ENCODE data around the gene TXNL1.

Gene TXNL1

DNA sequence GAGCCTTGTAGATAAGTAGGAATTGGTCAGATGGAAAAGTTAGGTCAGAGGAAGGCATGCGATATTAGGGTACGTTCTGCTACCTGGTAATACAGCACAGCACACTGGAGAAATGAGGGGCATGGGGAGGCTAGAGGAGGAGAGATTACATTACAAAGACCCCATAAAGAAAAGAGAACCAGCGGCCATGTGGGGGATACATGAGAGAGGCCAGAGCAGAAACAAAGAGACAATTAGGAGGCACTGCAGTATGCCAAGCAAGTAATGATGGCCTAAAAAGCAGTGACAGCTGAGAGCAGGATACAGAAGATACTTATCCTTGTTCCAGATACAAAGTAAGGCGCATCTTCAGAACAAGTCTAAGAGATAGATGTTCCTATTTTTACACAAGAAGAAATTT is 40.0 kb downstream of the TXNL1 start:
- no peak overlapping the region for H3K27ac ChIP-seq (ENCODE audit: low read length, poor library complexity, severe bottlenecking)
- 88% methylated on average over 4 of the region's 4 CpGs for WGBS
- no peak overlapping the region for H3K9ac ChIP-seq (ENCODE audit: low read length)

DNA sequence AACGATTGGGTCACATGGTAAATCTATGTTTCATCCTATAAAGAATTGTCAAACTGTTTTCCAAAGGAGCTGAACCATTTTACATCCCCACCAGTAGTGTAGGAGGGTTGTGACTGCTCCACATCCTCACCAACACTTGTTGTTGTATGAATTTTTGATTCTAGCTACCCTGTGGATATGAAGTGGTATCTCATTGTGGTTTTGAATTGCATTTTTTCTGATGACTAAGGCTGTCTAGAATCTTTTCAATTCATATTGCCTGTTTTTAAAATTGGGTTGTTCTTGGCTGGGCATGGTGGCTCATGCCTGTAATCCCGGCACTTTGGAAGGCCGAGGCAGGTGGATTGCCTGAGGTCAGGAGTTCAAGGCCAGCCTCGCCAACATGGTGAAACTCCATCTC is 44.5 kb downstream of the TXNL1 start:
- H3K4ac ChIP-seq (ENCODE audit: low read depth in 1 of 2, low read length in 2 of 2) = no peak overlapping the region
- no peak for DNase-seq
- H3K18ac ChIP-seq (ENCODE audit: low read depth in 1 of 2, low read length in 2 of 2) = no peak overlapping the region
- H2AFZ ChIP-seq (ENCODE audit: low read depth, low read length) = no peak overlapping the region
- 100% methylated on average over 3 of the region's 4 CpGs for WGBS
- H4K91ac ChIP-seq (ENCODE audit: low read length) = no peak overlapping the region
- no peak overlapping the region for H3K27ac ChIP-seq (ENCODE audit: low read length, poor library complexity, severe bottlenecking)
- H3K9me3 ChIP-seq (ENCODE audit: control insufficient read depth, low read length) = peaks cover 7% of the 10 kb centered on the region
- no peaks in the 10 kb centered on the region for H3K4me1 ChIP-seq (ENCODE audit: control insufficient read depth, insufficient read depth, low read depth, low read length)
- H3K4me3 ChIP-seq (ENCODE audit: insufficient read depth in 1 of 2, low read depth in 1 of 2, low read length in 2 of 2) = no peak overlapping the region
- H3K79me1 ChIP-seq (replicated peaks; ENCODE audit: low read length, poor library complexity, severe bottlenecking) = no peaks in the 10 kb centered on the region
- no peak overlapping the region for H2BK120ac ChIP-seq (ENCODE audit: low read depth, low read length)
- no peak overlapping the region for H2BK15ac ChIP-seq (ENCODE audit: low read depth, poor library complexity, severe bottlenecking)
- no peak overlapping the region for H2AK5ac ChIP-seq (ENCODE audit: low read length, severe bottlenecking)
- no peak overlapping the region for H3K9ac ChIP-seq (ENCODE audit: low read length)
- H2BK5ac ChIP-seq (ENCODE audit: low read depth, low read length, poor library complexity, severe bottlenecking) = no peak overlapping the region
- no peaks in the 10 kb centered on the region for H3K27me3 ChIP-seq (ENCODE audit: control insufficient read depth in 1 of 2, insufficient read depth in 1 of 2, low read length in 2 of 2)
- no peak overlapping the region for H3K4me2 ChIP-seq (ENCODE audit: low read length, poor library complexity, severe bottlenecking)
- no peak overlapping the region for H3K14ac ChIP-seq (ENCODE audit: low read length in 2 of 2)
- no peaks in the 10 kb centered on the region for H3K36me3 ChIP-seq (ENCODE audit: control insufficient read depth in 1 of 2, insufficient read depth in 2 of 2, low read depth in 1 of 2, low read length in 2 of 2)
- H3K23ac ChIP-seq (ENCODE audit: low read length in 2 of 2) = no peak overlapping the region
- H4K8ac ChIP-seq (ENCODE audit: low read length) = no peak overlapping the region
- no peak overlapping the region for H2BK12ac ChIP-seq (ENCODE audit: low read length in 2 of 2)

More for the DNA sequence above, 40.0 kb downstream of the TXNL1 start:
- H3K23ac ChIP-seq (ENCODE audit: low read length in 2 of 2) = no peak overlapping the region
- H3K4me2 ChIP-seq (ENCODE audit: low read length, poor library complexity, severe bottlenecking) = no peak overlapping the region
- H2BK5ac ChIP-seq (ENCODE audit: low read depth, low read length, poor library complexity, severe bottlenecking) = no peak overlapping the region
- H3K4ac ChIP-seq (ENCODE audit: low read depth in 1 of 2, low read length in 2 of 2) = no peak overlapping the region
- H2AFZ ChIP-seq (ENCODE audit: low read depth, low read length) = no peak overlapping the region
- H3K79me1 ChIP-seq (replicated peaks; ENCODE audit: low read length, poor library complexity, severe bottlenecking) = no peaks in the 10 kb centered on the region
- no peak overlapping the region for H3K4me3 ChIP-seq (ENCODE audit: insufficient read depth in 1 of 2, low read depth in 1 of 2, low read length in 2 of 2)
- H3K9me3 ChIP-seq (ENCODE audit: control insufficient read depth, low read length) = peaks cover 4% of the 10 kb centered on the region
- H2BK15ac ChIP-seq (ENCODE audit: low read depth, poor library complexity, severe bottlenecking) = no peak overlapping the region
- H4K8ac ChIP-seq (ENCODE audit: low read length) = no peak overlapping the region
- peaks cover 4 to 27% of the 10 kb centered on the region in 2 experiments for H3K36me3 ChIP-seq (ENCODE audit: control insufficient read depth in 1 of 2, insufficient read depth in 2 of 2, low read depth in 1 of 2, low read length in 2 of 2)
- no peak overlapping the region for H2BK12ac ChIP-seq (ENCODE audit: low read length in 2 of 2)
- H4K91ac ChIP-seq (ENCODE audit: low read length) = no peak overlapping the region
- DNase-seq = no peak
- H3K27me3 ChIP-seq (ENCODE audit: control insufficient read depth in 1 of 2, insufficient read depth in 1 of 2, low read length in 2 of 2) = no peaks in the 10 kb centered on the region
- H3K18ac ChIP-seq (ENCODE audit: low read depth in 1 of 2, low read length in 2 of 2) = no peak overlapping the region
- no peaks in the 10 kb centered on the region for H3K4me1 ChIP-seq (ENCODE audit: control insufficient read depth, insufficient read depth, low read depth, low read length)
- H2AK5ac ChIP-seq (ENCODE audit: low read length, severe bottlenecking) = no peak overlapping the region
- H3K14ac ChIP-seq (ENCODE audit: low read length in 2 of 2) = no peak overlapping the region
- no peak overlapping the region for H2BK120ac ChIP-seq (ENCODE audit: low read depth, low read length)

DNA sequence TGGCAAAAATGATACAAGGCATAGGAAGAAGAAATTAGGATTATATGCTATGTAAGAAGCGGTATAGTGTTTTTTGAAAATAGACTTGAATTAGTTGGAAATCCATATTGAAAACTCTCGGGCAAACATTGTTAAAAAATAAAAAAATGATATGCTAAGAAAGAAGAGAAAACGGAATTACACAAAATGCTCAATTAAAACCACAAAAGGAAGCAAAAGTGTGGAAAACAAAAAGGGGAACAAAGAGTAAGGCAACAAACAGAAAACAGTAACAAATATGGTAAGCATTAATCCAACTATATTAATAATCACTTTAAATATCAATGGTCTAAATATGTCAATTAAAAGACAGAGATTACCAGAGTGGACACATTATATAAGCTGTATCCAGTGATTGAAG is 58.4 kb downstream of the TXNL1 start:
- Histone ChIP-seq H3K18ac (ENCODE audit: low read depth in 1 of 2, low read length in 2 of 2) (no peak overlapping the region), H3K9ac (ENCODE audit: low read length) (no peak overlapping the region), H2BK12ac (ENCODE audit: low read length in 2 of 2) (no peak overlapping the region), H3K27me3 (ENCODE audit: control insufficient read depth in 1 of 2, insufficient read depth in 1 of 2, low read length in 2 of 2) (no peaks in the 10 kb centered on the region), H3K14ac (ENCODE audit: low read length in 2 of 2) (no peak overlapping the region), H2AK5ac (ENCODE audit: low read length, severe bottlenecking) (no peak overlapping the region), H3K4me2 (ENCODE audit: low read length, poor library complexity, severe bottlenecking) (no peak overlapping the region), H3K4me3 (ENCODE audit: insufficient read depth in 1 of 2, low read depth in 1 of 2, low read length in 2 of 2) (no peak overlapping the region), H3K4me1 (ENCODE audit: control insufficient read depth, insufficient read depth, low read depth, low read length) (peaks cover 2% of the 10 kb centered on the region), H3K9me3 (ENCODE audit: control insufficient read depth, low read length) (peaks cover 4% of the 10 kb centered on the region), H4K8ac (ENCODE audit: low read length) (no peak overlapping the region), H2AFZ (ENCODE audit: low read depth, low read length) (no peak overlapping the region), H3K27ac (ENCODE audit: low read length, poor library complexity, severe bottlenecking) (no peak overlapping the region), H2BK15ac (ENCODE audit: low read depth, poor library complexity, severe bottlenecking) (no peak overlapping the region), H3K36me3 (ENCODE audit: control insufficient read depth in 1 of 2, insufficient read depth in 2 of 2, low read depth in 1 of 2, low read length in 2 of 2) (no peaks in the 10 kb centered on the region), H3K4ac (ENCODE audit: low read depth in 1 of 2, low read length in 2 of 2) (no peak overlapping the region), H4K91ac (ENCODE audit: low read length) (no peak overlapping the region), H3K23ac (ENCODE audit: low read length in 2 of 2) (no peak overlapping the region), H2BK120ac (ENCODE audit: low read depth, low read length) (no peak overlapping the region), H2BK5ac (ENCODE audit: low read depth, low read length, poor library complexity, severe bottlenecking) (no peak overlapping the region), H3K79me1 (replicated peaks; ENCODE audit: low read length, poor library complexity, severe bottlenecking) (no peaks in the 10 kb centered on the region)
- no peak for DNase-seq
- 42% methylated on average over 2 of the region's 3 CpGs for WGBS

DNA sequence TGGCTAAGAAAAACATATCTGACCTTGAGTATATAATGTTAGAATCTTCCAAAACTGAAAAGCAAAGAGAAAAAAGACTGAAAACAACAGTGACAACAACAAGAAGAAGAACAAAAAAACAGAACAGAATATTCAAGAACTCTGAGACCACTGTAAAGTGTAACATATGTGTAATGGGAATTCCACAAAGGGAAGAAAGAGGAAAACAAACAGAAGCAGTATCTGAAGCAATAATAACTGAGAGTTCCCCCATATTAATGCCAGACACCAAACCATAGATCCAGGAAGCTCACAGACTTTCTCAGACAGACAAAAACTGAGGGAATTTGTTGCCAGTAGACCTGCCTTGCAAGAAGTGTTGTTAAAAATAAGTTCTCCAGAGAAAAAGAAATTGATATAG is 58.9 kb downstream of the TXNL1 start:
- H3K9me3 ChIP-seq (ENCODE audit: control insufficient read depth, low read length) = peaks cover 4% of the 10 kb centered on the region

More for the DNA sequence above, 58.9 kb downstream of the TXNL1 start:
- no peak overlapping the region for H3K9ac ChIP-seq (ENCODE audit: low read length)
- H3K23ac ChIP-seq (ENCODE audit: low read length in 2 of 2) = no peak overlapping the region
- H2AFZ ChIP-seq (ENCODE audit: low read depth, low read length) = no peak overlapping the region
- no peak overlapping the region for H4K8ac ChIP-seq (ENCODE audit: low read length)
- H3K14ac ChIP-seq (ENCODE audit: low read length in 2 of 2) = no peak overlapping the region
- H3K4me1 ChIP-seq (ENCODE audit: control insufficient read depth, insufficient read depth, low read depth, low read length) = peaks cover 2% of the 10 kb centered on the region
- H2AK5ac ChIP-seq (ENCODE audit: low read length, severe bottlenecking) = no peak overlapping the region
- no peaks in the 10 kb centered on the region for H3K79me1 ChIP-seq (replicated peaks; ENCODE audit: low read length, poor library complexity, severe bottlenecking)
- no peak overlapping the region for H3K18ac ChIP-seq (ENCODE audit: low read depth in 1 of 2, low read length in 2 of 2)
- no peaks in the 10 kb centered on the region for H3K27me3 ChIP-seq (ENCODE audit: control insufficient read depth in 1 of 2, insufficient read depth in 1 of 2, low read length in 2 of 2)
- no peak overlapping the region for H2BK120ac ChIP-seq (ENCODE audit: low read depth, low read length)
- H3K36me3 ChIP-seq (ENCODE audit: control insufficient read depth in 1 of 2, insufficient read depth in 2 of 2, low read depth in 1 of 2, low read length in 2 of 2) = no peaks in the 10 kb centered on the region
- no peak overlapping the region for H3K4me2 ChIP-seq (ENCODE audit: low read length, poor library complexity, severe bottlenecking)
- H2BK5ac ChIP-seq (ENCODE audit: low read depth, low read length, poor library complexity, severe bottlenecking) = no peak overlapping the region
- H2BK12ac ChIP-seq (ENCODE audit: low read length in 2 of 2) = no peak overlapping the region
- no peak for DNase-seq
- H3K4ac ChIP-seq (ENCODE audit: low read depth in 1 of 2, low read length in 2 of 2) = no peak overlapping the region
- no peak overlapping the region for H2BK15ac ChIP-seq (ENCODE audit: low read depth, poor library complexity, severe bottlenecking)
- no peak overlapping the region for H3K27ac ChIP-seq (ENCODE audit: low read length, poor library complexity, severe bottlenecking)
- no peak overlapping the region for H4K91ac ChIP-seq (ENCODE audit: low read length)
- no peak overlapping the region for H3K4me3 ChIP-seq (ENCODE audit: insufficient read depth in 1 of 2, low read depth in 1 of 2, low read length in 2 of 2)

All from mesenchymal stem cell (in vitro differentiated cells and primary cell).